NCI-H526 treated with DMSO at 0.1 percent for 48 hours (cell line): ENCODE measurements around the gene UGT1A5.
"Not testable (repeated sequence)": the region's sequence is repeated elsewhere in the genome, so short reads cannot be mapped to it uniquely, and the experiment has no call there.

Experiments
- DNase-seq: peaks from one replicate; lab custom pipeline; 2025; lab: John Stamatoyannopoulos, UW

UGT1A5 gene

GRCh38 chr2:233746475-233747282, 34.0 kb downstream of the UGT1A5 start:
- DNase-seq, result no peak

GRCh38 chr2:233747283-233747544, 34.5 kb downstream of the UGT1A5 start:
- DNase-seq, result no peak

DNA sequence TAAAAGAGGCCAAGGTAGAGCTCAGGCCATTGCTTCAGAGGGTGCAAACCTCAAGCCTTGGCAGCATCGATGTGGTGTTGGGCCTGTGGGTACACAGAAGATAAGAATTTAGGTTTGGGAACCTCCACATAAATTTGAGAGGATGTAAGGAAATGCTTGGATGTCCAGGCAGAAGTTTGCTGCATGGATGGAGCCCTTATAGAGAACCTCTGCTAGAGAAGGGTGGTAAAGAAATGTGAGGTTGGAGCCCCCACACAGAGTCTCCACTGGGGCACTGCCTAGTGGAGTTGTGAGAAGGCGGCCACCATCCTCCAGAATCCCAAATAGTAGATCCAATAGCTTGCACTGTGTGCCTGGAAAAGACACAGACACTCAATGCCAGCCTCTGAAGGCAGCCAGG, 38.0 kb downstream of the UGT1A5 start:
- not testable (repeated sequence) for DNase-seq

GRCh38 chr2:233751212-233752009, 38.7 kb downstream of the UGT1A5 start:
- DNase-seq, result not testable (repeated sequence)

GRCh38 chr2:233754872-233755611, 42.3 kb downstream of the UGT1A5 start:
- DNase-seq, result no peak

- DNase-seq, result no peak
Measured at GRCh38 chr2:233756429-233757081, 43.8 kb downstream of the UGT1A5 start.

DNA sequence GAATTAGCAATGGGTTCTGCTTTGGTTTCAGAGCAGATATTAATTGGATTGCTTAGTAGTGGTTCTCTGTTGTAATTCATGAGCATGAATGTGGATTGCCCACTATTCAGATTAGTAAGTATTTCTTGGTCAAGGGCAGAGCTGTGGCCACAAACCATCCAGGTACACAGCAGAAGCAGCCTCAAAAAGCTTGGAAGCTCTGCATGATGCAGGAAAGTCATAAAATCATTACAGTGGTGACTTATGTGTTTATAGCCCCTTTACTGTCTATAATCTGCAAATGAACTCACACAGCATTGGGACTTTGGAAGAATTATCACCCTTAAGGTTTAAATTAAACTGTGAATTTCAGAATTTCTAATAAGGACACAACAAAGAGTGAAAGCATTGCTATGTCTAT, 45.4 kb downstream of the UGT1A5 start:
- no peak for DNase-seq

- no peak for DNase-seq
Measured at GRCh38 chr2:233758849-233759248, 46.1 kb downstream of the UGT1A5 start.

- DNase-seq, result no peak
Measured at GRCh38 chr2:233760043-233760442, 47.3 kb downstream of the UGT1A5 start, which contains the start of gene UGT1A1. Gene UGT1A1, plus strand, starts transcription at chr2:233760270. Its CDS starts 18 bp downstream, at chr2:233760288.

DNA sequence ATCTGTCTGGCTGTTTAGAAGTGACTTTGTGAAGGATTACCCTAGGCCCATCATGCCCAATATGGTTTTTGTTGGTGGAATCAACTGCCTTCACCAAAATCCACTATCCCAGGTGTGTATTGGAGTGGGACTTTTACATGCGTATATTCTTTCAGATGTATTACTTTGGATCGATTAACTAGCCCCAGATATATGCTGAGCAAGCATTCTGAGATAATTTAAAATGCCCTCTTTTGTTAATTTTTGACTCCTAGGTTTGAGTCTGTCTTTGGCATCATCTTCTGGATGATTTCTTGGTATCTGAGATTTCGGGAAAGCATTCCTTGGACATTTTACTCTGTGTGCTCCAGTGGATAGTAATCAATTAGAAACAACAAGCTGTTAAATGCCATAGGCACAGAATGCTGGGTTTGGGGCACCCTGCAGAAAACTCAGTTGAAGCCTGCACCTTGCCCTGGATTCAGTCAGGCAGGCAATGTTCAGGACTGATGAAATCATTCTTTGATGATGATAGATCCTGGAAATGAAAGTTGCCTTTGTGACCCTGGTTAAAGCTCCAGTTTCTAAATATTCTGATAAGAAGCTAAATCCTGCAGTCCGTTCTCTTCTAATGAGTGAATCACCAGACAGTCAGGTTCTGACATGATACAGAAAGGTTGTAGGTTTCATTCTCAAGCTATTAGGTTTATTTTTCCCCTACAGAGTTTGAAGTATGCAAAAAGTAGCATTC, 48.5 kb downstream of the UGT1A5 start:
- no peak for DNase-seq

DNA sequence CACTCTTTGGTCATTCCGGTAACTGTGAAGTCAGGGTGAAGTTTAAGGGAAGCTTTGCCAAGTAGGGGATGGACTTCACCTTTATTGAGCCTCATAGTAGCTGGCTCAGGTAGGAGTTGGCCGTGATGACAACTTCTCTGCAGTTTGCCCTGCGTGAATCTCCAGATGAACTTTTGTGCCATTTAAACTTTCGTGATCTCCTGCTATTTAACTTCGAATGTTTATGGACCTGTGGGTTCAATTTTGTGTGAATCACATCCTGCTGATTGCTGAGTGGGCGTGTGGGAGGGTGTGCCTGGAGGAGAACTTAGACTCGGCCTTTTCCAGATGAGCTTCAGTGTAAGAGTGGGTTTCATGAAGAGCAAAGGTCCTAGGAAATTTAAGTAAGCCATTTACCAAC, 51.6 kb downstream of the UGT1A5 start:
- DNase-seq, result no peak

DNA sequence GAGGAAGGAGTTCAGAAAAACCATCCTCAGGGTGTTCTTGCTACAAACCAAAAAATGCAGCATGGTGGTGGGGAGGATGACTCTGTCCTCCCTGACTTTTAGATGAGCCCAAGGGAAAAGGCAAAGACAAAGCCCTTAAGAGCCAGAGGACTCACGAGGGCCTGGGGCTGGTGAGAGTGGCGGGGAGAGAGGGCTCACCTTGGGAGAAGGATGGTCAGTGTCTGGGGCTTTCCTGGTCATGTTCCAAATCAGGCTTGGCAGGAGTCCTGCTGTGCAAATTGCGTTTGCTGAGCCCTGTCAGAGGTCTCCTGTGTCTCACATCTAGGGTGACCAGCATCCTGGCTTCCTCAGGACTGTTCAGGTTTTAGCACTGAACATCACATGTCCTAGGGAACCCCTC, 52.1 kb downstream of the UGT1A5 start:
- DNase-seq, result no peak

- no peak for DNase-seq
Measured at GRCh38 chr2:233766416-233766815, 53.7 kb downstream of the UGT1A5 start.

DNA sequence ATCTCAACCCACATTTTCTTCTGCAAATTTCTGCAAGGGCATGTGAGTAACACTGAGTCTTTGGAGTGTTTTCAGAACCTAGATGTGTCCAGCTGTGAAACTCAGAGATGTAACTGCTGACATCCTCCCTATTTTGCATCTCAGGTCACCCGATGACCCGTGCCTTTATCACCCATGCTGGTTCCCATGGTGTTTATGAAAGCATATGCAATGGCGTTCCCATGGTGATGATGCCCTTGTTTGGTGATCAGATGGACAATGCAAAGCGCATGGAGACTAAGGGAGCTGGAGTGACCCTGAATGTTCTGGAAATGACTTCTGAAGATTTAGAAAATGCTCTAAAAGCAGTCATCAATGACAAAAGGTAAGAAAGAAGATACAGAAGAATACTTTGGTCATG, 55.4 kb downstream of the UGT1A5 start:
- DNase-seq, result no peak

DNA sequence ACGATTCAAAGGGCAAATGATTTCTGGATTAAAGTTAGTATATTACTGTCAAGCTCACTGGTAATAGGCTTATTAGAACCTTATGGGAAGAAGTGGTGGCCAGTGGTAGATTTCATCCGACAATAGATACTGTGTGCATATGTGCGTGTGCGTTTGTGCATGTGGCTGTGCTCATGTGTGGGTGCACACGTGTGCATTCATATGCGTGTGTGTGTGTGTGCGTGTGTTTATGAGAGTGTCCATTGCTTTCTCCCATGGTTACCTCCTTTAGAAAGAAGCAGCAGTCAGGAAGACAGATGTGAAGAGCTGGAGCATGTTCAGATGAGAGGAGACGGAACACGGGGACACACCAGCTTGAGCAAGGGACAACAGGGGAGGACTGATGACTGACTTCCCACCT, 56.6 kb downstream of the UGT1A5 start:
- DNase-seq, result no peak

DNA sequence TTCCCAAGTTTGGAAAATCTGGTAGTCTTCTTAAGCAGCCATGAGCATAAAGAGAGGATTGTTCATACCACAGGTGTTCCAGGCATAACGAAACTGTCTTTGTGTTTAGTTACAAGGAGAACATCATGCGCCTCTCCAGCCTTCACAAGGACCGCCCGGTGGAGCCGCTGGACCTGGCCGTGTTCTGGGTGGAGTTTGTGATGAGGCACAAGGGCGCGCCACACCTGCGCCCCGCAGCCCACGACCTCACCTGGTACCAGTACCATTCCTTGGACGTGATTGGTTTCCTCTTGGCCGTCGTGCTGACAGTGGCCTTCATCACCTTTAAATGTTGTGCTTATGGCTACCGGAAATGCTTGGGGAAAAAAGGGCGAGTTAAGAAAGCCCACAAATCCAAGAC, 59.4 kb downstream of the UGT1A5 start:
- no peak for DNase-seq

GRCh38 chr2:233772583-233772982, 59.9 kb downstream of the UGT1A5 start:
- no peak for DNase-seq

- no peak for DNase-seq
Measured at GRCh38 chr2:233773854-233774253, 61.1 kb downstream of the UGT1A5 start.

- DNase-seq, result no peak
Measured at GRCh38 chr2:233775414-233775813, 62.7 kb downstream of the UGT1A5 start.

DNA sequence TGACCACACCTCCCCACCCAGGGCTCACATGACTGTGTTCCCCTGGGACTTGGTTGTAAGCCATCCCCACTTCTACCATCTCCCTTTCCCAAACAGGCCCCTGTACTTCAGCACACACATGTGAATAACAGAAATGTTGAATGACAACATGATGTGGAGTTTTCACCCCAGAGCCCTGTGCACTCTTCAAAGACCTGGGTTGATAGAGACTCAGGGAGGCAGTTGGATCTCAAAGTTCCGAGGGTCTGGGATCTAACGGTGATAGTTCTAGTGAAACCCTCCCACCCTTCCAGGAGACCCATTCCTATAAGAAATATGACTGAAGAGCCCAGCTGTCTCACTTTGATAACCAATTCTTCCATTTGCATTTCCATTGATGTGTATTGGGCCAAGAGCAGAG, 65.3 kb downstream of the UGT1A5 start, which contains the start of gene MROH2A:
Gene MROH2A (plus strand): TSS at position 301 of the 400 bp plus-strand sequence. CDS start 1,029 bp downstream, outside the sequence.
- no peak for DNase-seq

GRCh38 chr2:233779722-233780121, 67.0 kb downstream of the UGT1A5 start:
- DNase-seq, result no peak
